Spleen (tissue), 11 donors: ENCODE results near the gene C14orf180. TPM values are rescaled to one million over a fixed set of nuclear protein-coding genes. Genes with fewer than 3 reads are reported as not detected.
A peak's percentile ranks its signal among the peaks of the same experiment; 100 is the strongest.

Experiments used
- DNase-seq: peaks from one replicate; pipeline ENCODE4 v3.0.0-alpha.2; 2020
- H3K27ac ChIP-seq, 8 donors: fragments of 200-600 bp; sonication (generic) in 7 of 8; 1 replicate in 4 of 8; 2 replicates in 4 of 8; pipeline versions ENCODE4 v1.5.0 to v1.8.0; 2016 to 2021; ENCODE audit warnings: inconsistent platforms in 4 of 8, mild to moderate bottlenecking in 4 of 8, moderate library complexity in 1 of 8
- H3K27me3 ChIP-seq, 7 donors: fragments of 200-600 bp; sonication (generic) in 6 of 7; replicated peaks in 1 of 7; 1 replicate in 4 of 7; 2 replicates in 3 of 7; pipeline versions ENCODE4 v1.5.0 to v1.8.0; 2016 to 2021; ENCODE audit warnings: inconsistent platforms in 3 of 7, mild to moderate bottlenecking in 1 of 7
- H3K36me3 ChIP-seq, 6 donors: fragments of 200-600 bp; sonication (generic) in 5 of 6; 1 replicate in 4 of 6; 2 replicates in 2 of 6; pipeline versions ENCODE4 v1.5.0 to v1.8.0; 2016 to 2021; ENCODE audit warnings: inconsistent platforms in 2 of 6
- H3K4me1 ChIP-seq, 6 donors: fragments of 200-600 bp; sonication (generic) in 5 of 6; 1 replicate in 3 of 6; 2 replicates in 3 of 6; pipeline versions ENCODE4 v1.5.0 to v1.8.0; 2016 to 2021; ENCODE audit warnings: inconsistent platforms in 3 of 6
- H3K4me3 ChIP-seq, 8 donors: fragments of 200-600 bp; sonication (generic) in 7 of 8; 1 replicate in 4 of 8; 2 replicates in 4 of 8; pipeline versions ENCODE4 v1.5.0 to v1.8.0; 2016 to 2021; ENCODE audit warnings: inconsistent platforms in 4 of 8, mild to moderate bottlenecking in 4 of 8, moderate library complexity in 2 of 8
- H3K9me3 ChIP-seq, 8 donors: fragments of 200-600 bp; sonication (generic) in 7 of 8; 1 replicate in 4 of 8; 2 replicates in 4 of 8; pipeline versions ENCODE4 v1.5.0 to v1.8.0; 2016 to 2021; ENCODE audit warnings: inconsistent platforms in 4 of 8
- CTCF ChIP-seq, 11 experiments: fragments of 200-600 bp in 7 of 11; fragments of 450-650 bp in 4 of 11; sonication (generic) in 4 of 11; IDR thresholded peaks in 8 of 11; conservative IDR thresholded peaks in 3 of 11; 1 replicate in 7 of 11; 2 replicates in 4 of 11; pipeline versions ENCODE4 v1.4.0 to v1.8.0; 2016 to 2021; ENCODE audit warnings: antibody characterized with exemption in 11 of 11, inconsistent platforms in 4 of 11, mild to moderate bottlenecking in 1 of 11
- POLR2A ChIP-seq, 3 donors: fragments of 450-650 bp; IDR thresholded peaks; one replicate each; pipeline ENCODE4 v1.5.1; 2017; ENCODE audit warnings: antibody characterized with exemption in 3 of 3, mild to moderate bottlenecking in 1 of 3
- POLR2AphosphoS5 ChIP-seq, 3 donors: sonication (generic); formaldehyde crosslinking; IDR thresholded peaks; one replicate each; pipeline ENCODE4 v1.5.1; 2017; ENCODE audit warnings: antibody characterized with exemption in 3 of 3
- WGBS, 5 donors: extraction: QIAGEN DNeasy Blood & Tissue Kit in 3 of 5; methylation state at CpG; one replicate each; pipeline versions ENCODE4 v1.1.5 to v1.1.7; 2013 to 2018; 5-methylcytosine and 5-hydroxymethylcytosine counted together
- intact Hi-C: fragments of 100-400 bp; cut with DNase I; formaldehyde crosslinking; loops from one replicate; pipeline ENCODE4 v1.15.0; 2023; ENCODE audit warnings: low total_unique reads
- polyA plus RNA-seq, 3 donors: library from polyadenylated mRNA; stranded (reverse); fragments of 200-250 nt; gene quantifications; one replicate each; pipeline ENCODE4 v1.2.1, GENCODE V29; 2013
- total RNA-seq, 7 donors: library from RNA; depleted of rRNA in 3 of 7; stranded (reverse); fragments of >200 nt in 3 of 7; fragmentation: NEBNext Ultra II Directional in 4 of 7; extraction: Animal tissue kit (Norgen Biotek cat#: 25700) in 4 of 7; gene quantifications; one replicate each; pipeline versions ENCODE4 v1.1.0 to v1.2.1, GENCODE V29; 2016 to 2021
- donor health status: healthy with polysubstance abuse.
- donor health status: DM: no; HTN: no; CAD: no; lungs with moderate emphysema.
- donor health status: DM: no; HTN: no; CAD: no.
- donor health status: Bipolar disorder and iron deficiency.
- donor health status: healthy.
- donor health status: DM: no; HTN: no; CAD: no.
- donor health status: DM: yes; HTN: yes; CAD: no.

The C14orf180 gene
- total and polyA plus RNA-seq, 10 donors: 0.17 to 0.70 (median 0.28) TPM; not detected in 5

DNA sequence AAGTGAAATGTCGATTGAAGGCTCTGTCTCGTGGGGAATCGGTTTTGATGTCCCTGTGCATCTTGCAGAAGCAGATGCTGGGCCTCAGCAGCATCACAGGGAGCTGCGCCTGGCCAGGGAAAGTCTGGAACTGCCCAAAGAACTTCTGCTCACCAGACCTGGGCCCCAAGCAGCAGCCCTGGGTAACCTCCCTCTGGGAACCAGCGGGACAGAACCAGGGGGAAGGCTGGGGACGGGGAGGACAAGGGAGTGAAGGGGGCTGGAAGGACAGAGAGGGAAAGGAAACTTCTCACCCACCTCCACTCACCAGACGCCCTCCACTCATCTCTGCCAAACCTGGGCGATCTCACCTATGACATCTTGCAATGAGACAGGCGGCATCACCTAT, 26.8 kb upstream of the C14orf180 start:
- no peak for TF ChIP-seq CTCF (IDR thresholded peaks at IDR 0.05 in 8 of 11, conservative IDR thresholded peaks at IDR 0.05 in 3 of 11)
- TF ChIP-seq POLR2AphosphoS5 (IDR thresholded peaks at IDR 0.05): no peak
- no peak for TF ChIP-seq POLR2A (IDR thresholded peaks at IDR 0.05)
- intact Hi-C loops: no loop called here
- peaks cover 0 to 49% (median 0%) of the 10 kb centered on the region in 7 donors for H3K27me3 ChIP-seq
- H3K9me3 ChIP-seq: no peaks in the 10 kb centered on the region
- WGBS, 5 donors: 59 to 86% (median 82%) methylated on average over 9 of the region's 9 CpGs
- H3K36me3 ChIP-seq: no peaks in the 10 kb centered on the region
- H3K4me1 ChIP-seq: no peaks in the 10 kb centered on the region
- no peak overlapping the region for H3K27ac ChIP-seq
- peak; percentile 47 for DNase-seq
- no peak overlapping the region for H3K4me3 ChIP-seq

DNA sequence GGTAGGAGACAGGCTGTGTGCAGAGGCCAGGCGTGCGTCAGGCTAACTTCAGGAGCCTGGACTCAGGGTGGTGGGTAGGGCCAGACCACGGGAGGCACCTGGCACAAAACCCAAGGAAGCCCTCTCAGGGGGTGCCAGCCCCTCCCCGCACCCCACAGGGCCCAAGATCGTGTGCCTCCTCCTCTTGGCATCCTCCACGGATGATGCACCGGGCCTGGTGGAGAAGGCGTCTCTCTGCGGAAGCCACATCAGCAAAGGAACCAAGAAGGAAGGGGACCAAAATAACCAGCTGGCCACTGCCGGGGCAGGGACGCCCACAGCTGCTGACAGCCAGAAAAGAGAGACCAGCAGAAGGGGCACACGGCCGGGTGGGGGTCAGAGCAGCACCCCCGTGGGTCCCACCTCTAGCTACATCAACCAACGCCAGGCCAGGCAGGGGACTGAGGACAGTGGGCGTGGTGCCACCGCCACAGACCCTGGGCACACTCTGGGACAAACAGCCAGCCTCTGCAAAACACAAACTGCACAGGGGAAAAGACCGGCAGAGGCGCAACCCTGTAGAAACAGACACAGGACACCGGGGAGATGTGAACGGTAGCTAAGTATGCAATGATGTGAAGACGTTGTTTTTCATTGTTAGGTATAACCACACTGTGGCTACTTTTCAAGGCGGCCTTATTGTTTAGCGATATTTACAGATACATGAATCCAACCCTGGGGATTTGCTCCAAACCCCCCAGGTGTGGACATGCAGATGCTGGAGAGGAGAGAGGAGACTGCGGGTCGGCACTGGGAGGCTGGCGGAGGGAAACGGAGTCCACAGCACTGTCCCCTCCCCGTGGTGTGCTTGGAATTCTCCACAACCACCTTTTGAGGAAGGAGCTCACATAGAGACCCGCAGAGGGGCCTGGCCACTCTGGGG, 26.1 kb upstream of the C14orf180 start:
- peak; percentile 61 for DNase-seq
- WGBS, 5 donors: 75 to 85% (median 82%) methylated on average over 26 to 30 of the region's 30 CpGs
- Histone ChIP-seq H3K9me3 (no peaks in the 10 kb centered on the region), H3K27ac (no peak overlapping the region), H3K36me3 (no peaks in the 10 kb centered on the region), H3K4me1 (no peaks in the 10 kb centered on the region), H3K4me3 (no peak overlapping the region), H3K27me3 (peaks cover 0 to 42% (median 0%) of the 10 kb centered on the region in 7 donors)
- intact Hi-C loops: no loop called here
- TF ChIP-seq POLR2A (IDR thresholded peaks at IDR 0.05) (no peak), POLR2AphosphoS5 (IDR thresholded peaks at IDR 0.05) (no peak), CTCF (IDR thresholded peaks at IDR 0.05 in 8 of 11, conservative IDR thresholded peaks at IDR 0.05 in 3 of 11) (no peak)

GRCh38 chr14:104554088-104554607, 25.4 kb upstream of the C14orf180 start:
- intact Hi-C loops: no loop called here
- no peak overlapping the region for H3K4me3 ChIP-seq
- no peaks in the 10 kb centered on the region for H3K36me3 ChIP-seq
- TF ChIP-seq POLR2A (IDR thresholded peaks at IDR 0.05) (no peak), POLR2AphosphoS5 (IDR thresholded peaks at IDR 0.05) (no peak), CTCF (IDR thresholded peaks at IDR 0.05 in 8 of 11, conservative IDR thresholded peaks at IDR 0.05 in 3 of 11) (no peak)
- H3K4me1 ChIP-seq: no peaks in the 10 kb centered on the region
- 52 to 82% (median 79%) methylated on average over 8 to 12 of the region's 12 CpGs for WGBS, 5 donors
- peak; percentile 65 for DNase-seq
- H3K9me3 ChIP-seq: no peaks in the 10 kb centered on the region
- no peak overlapping the region for H3K27ac ChIP-seq
- peaks cover 0 to 38% (median 0%) of the 10 kb centered on the region in 7 donors for H3K27me3 ChIP-seq
